NCI-H2227 (cell line): ENCODE results near the gene FUCA2.
"Not testable (repeated sequence)": the region's sequence is repeated elsewhere in the genome, so short reads cannot be mapped to it uniquely, and the experiment has no call there.

Experiments
- DNase-seq: peaks from one replicate; lab custom pipeline; 2025; ENCODE audit not compliant: unreplicated experiment; lab: John Stamatoyannopoulos, UW

The FUCA2 gene

GRCh38 chr6:143505111-143505510 lies 6.4 kb downstream of the FUCA2 start:
- no peak for DNase-seq

- no peak for DNase-seq
Measured at GRCh38 chr6:143504369-143504768, 7.2 kb downstream of the FUCA2 start.

GRCh38 chr6:143501851-143502250 lies 9.7 kb downstream of the FUCA2 start:
- DNase-seq, result no peak

GRCh38 chr6:143498428-143498827 lies 13.1 kb downstream of the FUCA2 start:
- DNase-seq, result no peak

GRCh38 chr6:143496974-143497373 lies 14.5 kb downstream of the FUCA2 start:
- DNase-seq, result no peak

GRCh38 chr6:143490775-143491174 lies 20.7 kb downstream of the FUCA2 start:
- DNase-seq, result no peak

- no peak for DNase-seq
Measured at GRCh38 chr6:143490244-143490643, 21.3 kb downstream of the FUCA2 start.

- no peak for DNase-seq
Measured at GRCh38 chr6:143486752-143487151, 24.8 kb downstream of the FUCA2 start.

- no peak for DNase-seq
Measured at GRCh38 chr6:143485967-143486366, 25.6 kb downstream of the FUCA2 start.

- no peak for DNase-seq
Measured at GRCh38 chr6:143482593-143482992, 28.9 kb downstream of the FUCA2 start.

- DNase-seq, result no peak
Measured at GRCh38 chr6:143478479-143479062, 32.9 kb downstream of the FUCA2 start.

GRCh38 chr6:143476545-143476944 lies 35.0 kb downstream of the FUCA2 start:
- DNase-seq, result no peak

- DNase-seq, result no peak
Measured at GRCh38 chr6:143471822-143472221, 39.7 kb downstream of the FUCA2 start.

- DNase-seq, result not testable (repeated sequence)
Measured at GRCh38 chr6:143468823-143469222, 42.7 kb downstream of the FUCA2 start.

GRCh38 chr6:143468026-143468425 lies 43.5 kb downstream of the FUCA2 start:
- DNase-seq, result no peak

GRCh38 chr6:143465546-143465945 lies 46.0 kb downstream of the FUCA2 start:
- DNase-seq, result no peak

GRCh38 chr6:143457563-143458359 lies 53.8 kb downstream of the FUCA2 start:
- DNase-seq, result no peak

GRCh38 chr6:143451531-143451930 lies 60.0 kb downstream of the FUCA2 start:
- no peak for DNase-seq

- DNase-seq, result peak; percentile 92
Measured at GRCh38 chr6:143450453-143451371, 60.8 kb downstream of the FUCA2 start, which contains the start of the genes ADAT2 and PEX3. Gene ADAT2 (minus strand): TSS chr6:143450695. CDS start chr6:143450658, 37 bp downstream. Gene PEX3 (plus strand): TSS chr6:143450805. CDS start chr6:143451043, 238 bp downstream.

- peak; percentile 3 for DNase-seq
Measured at GRCh38 chr6:143449714-143450452, 61.6 kb downstream of the FUCA2 start.
